GM21367 (cell line): ENCODE measurements around the gene CDH13.

Experiments used
- ATAC-seq: cut with Tn5 transposase; IDR thresholded peaks from one replicate; pipeline ENCODE4 v1.9.1; 2021; ENCODE audit not compliant: unreplicated experiment

The CDH13 gene

GRCh38 chr16:83586036-83586435 is 959.3 kb downstream of the CDH13 start:
- no peak for ATAC-seq

GRCh38 chr16:83586461-83587200 is 959.9 kb downstream of the CDH13 start:
- no peak for ATAC-seq

GRCh38 chr16:83587201-83587600 is 960.4 kb downstream of the CDH13 start:
- no peak for ATAC-seq

- ATAC-seq = no peak
These were observed 961.3 kb downstream of the CDH13 start for GRCh38 chr16:83588070-83588469.

GRCh38 chr16:83589576-83589975 is 962.8 kb downstream of the CDH13 start:
- no peak for ATAC-seq

GRCh38 chr16:83592778-83593177 is 966.0 kb downstream of the CDH13 start:
- no peak for ATAC-seq

- ATAC-seq = no peak
These were observed 973.2 kb downstream of the CDH13 start for GRCh38 chr16:83599789-83600462.

- no peak for ATAC-seq
These were observed 976.3 kb downstream of the CDH13 start for GRCh38 chr16:83602761-83603722.

- ATAC-seq = no peak
These were observed 977.2 kb downstream of the CDH13 start for GRCh38 chr16:83603723-83604570.

GRCh38 chr16:83606486-83607030 is 979.8 kb downstream of the CDH13 start:
- ATAC-seq = no peak

GRCh38 chr16:83609178-83609577 is 982.4 kb downstream of the CDH13 start:
- no peak for ATAC-seq

GRCh38 chr16:83615141-83615952 is 988.6 kb downstream of the CDH13 start:
- no peak for ATAC-seq

- ATAC-seq = no peak
These were observed 989.2 kb downstream of the CDH13 start for GRCh38 chr16:83615953-83616350.

GRCh38 chr16:83619381-83620150 is 992.8 kb downstream of the CDH13 start:
- no peak for ATAC-seq

- ATAC-seq = no peak
These were observed 995.2 kb downstream of the CDH13 start for GRCh38 chr16:83622010-83622409.

GRCh38 chr16:83623091-83623730 is 996.4 kb downstream of the CDH13 start:
- no peak for ATAC-seq

- ATAC-seq = no peak
These were observed 997.1 kb downstream of the CDH13 start for GRCh38 chr16:83623892-83624291.

- ATAC-seq = no peak
These were observed 997.8 kb downstream of the CDH13 start for GRCh38 chr16:83624429-83625120.
